ENCODE measurements around the gene AKAP13. TPM values are rescaled to one million over a fixed set of nuclear protein-coding genes. Genes with fewer than 3 reads are reported as not detected.

The AKAP13 gene
- total RNA-seq, 1 experiment from 2014 or later: 47.3 TPM

DNA sequence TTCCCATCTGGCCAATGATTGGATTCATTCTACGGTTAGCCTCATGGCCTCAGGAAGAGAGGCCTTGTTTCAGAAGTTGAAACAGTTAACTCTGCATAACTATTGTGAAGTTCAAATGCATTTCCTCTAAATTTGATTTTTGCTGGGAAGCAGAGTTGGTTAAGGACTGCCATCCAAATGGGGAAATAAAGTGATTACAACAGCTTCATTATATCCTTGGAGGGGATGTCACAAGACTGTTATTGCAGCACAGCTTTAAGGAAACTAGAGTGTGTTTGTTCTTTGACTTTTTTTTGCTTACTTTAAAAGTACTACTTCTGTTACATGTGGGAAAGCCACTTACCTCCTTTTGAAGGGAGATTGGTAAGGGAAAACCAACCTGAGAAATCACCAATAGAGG is 164.8 kb downstream of the AKAP13 start:
- H3K79me2 ChIP-seq (ENCODE audit: insufficient read depth, low read length): no peaks in the 10 kb centered on the region
- WGBS (ENCODE audit: extremely low coverage, insufficient read length, low lambda C conversion rate): no CpG with 5 or more reads among the region's 1 CpG
- H2BK120ac ChIP-seq (ENCODE audit: low read depth, low read length, poor library complexity, severe bottlenecking): no peak overlapping the region
- no peaks in the 10 kb centered on the region for H3K79me1 ChIP-seq (ENCODE audit: insufficient read depth, low read depth, low read length, poor library complexity, severe bottlenecking)
- H3K9ac ChIP-seq (ENCODE audit: extremely low read depth, insufficient read length, low read length): no peak overlapping the region
- H4K20me1 ChIP-seq (ENCODE audit: control insufficient read depth, insufficient read depth, insufficient read length): peaks cover 2% of the 10 kb centered on the region
- DNase-seq: no peak
- no peak overlapping the region for H2BK20ac ChIP-seq (ENCODE audit: low read depth, low read length, poor library complexity, severe bottlenecking)
- no peak overlapping the region for H3K27ac ChIP-seq (ENCODE audit: insufficient read length, low read depth, low read length)
- no peak overlapping the region for H2BK5ac ChIP-seq (ENCODE audit: insufficient read length, low read length)
- H3K4me1 ChIP-seq (ENCODE audit: insufficient read depth, low read length): no peaks in the 10 kb centered on the region; the same call in 1 of the 2 replicates
- no peak overlapping the region for H2BK12ac ChIP-seq (ENCODE audit: insufficient read length, low read depth, low read length)
- Mint-ChIP-seq H3K27me3 (ENCODE audit: low read depth) (no peaks in the 10 kb centered on the region), H3K9me3 (no peaks in the 10 kb centered on the region), H3K4me1 (peaks cover 7 to 16% of the 10 kb centered on the region in 2 experiments), H3K27ac (no peak overlapping the region; a peak in 1 of 7 replicates), H3K4me3 (no peak overlapping the region), H3K36me3 (ENCODE audit: insufficient read depth in 1 of 3, low read depth in 3 of 3) (peaks cover 0 to 14% (median 4%) of the 10 kb centered on the region in 3 experiments; a peak in 5 of 7 replicates)
- no peak overlapping the region for H2BK15ac ChIP-seq (ENCODE audit: low read depth, low read length)
- no peak overlapping the region for H2AK5ac ChIP-seq (ENCODE audit: insufficient read length, low read length)
- H3K4ac ChIP-seq (ENCODE audit: low read depth, low read length): no peak overlapping the region
- H4K91ac ChIP-seq (ENCODE audit: insufficient read length, low read depth, low read length): no peak overlapping the region
- H3K9me3 ChIP-seq (ENCODE audit: control insufficient read depth, low read depth, low read length): no peaks in the 10 kb centered on the region
- H3K23me2 ChIP-seq (ENCODE audit: insufficient read length, low read depth, low read length, poor library complexity, severe bottlenecking): no peaks in the 10 kb centered on the region
- no peak overlapping the region for H4K5ac ChIP-seq (ENCODE audit: insufficient read length, low read depth, low read length)
- H3K56ac ChIP-seq (ENCODE audit: insufficient read length, low read depth, low read length): no peak overlapping the region
- H3K14ac ChIP-seq (ENCODE audit: insufficient read depth, low read length): no peak overlapping the region
- no peak overlapping the region for H3T11ph ChIP-seq (ENCODE audit: low read length)
- H3K23ac ChIP-seq (ENCODE audit: insufficient read length, low read depth, low read length): no peak overlapping the region
- no peak overlapping the region for H3K18ac ChIP-seq (ENCODE audit: insufficient read length, low read depth, low read length)
- TF ChIP-seq, protein P1, sequence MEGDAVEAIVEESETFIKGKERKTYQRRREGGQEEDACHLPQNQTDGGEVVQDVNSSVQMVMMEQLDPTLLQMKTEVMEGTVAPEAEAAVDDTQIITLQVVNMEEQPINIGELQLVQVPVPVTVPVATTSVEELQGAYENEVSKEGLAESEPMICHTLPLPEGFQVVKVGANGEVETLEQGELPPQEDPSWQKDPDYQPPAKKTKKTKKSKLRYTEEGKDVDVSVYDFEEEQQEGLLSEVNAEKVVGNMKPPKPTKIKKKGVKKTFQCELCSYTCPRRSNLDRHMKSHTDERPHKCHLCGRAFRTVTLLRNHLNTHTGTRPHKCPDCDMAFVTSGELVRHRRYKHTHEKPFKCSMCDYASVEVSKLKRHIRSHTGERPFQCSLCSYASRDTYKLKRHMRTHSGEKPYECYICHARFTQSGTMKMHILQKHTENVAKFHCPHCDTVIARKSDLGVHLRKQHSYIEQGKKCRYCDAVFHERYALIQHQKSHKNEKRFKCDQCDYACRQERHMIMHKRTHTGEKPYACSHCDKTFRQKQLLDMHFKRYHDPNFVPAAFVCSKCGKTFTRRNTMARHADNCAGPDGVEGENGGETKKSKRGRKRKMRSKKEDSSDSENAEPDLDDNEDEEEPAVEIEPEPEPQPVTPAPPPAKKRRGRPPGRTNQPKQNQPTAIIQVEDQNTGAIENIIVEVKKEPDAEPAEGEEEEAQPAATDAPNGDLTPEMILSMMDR (conservative IDR thresholded peaks at IDR 0.05): no peak
- no peaks in the 10 kb centered on the region for H3K27me3 ChIP-seq (ENCODE audit: insufficient read depth, low read length)
- no peak overlapping the region for H2AFZ ChIP-seq (ENCODE audit: low read length)
- H3K4me2 ChIP-seq (ENCODE audit: insufficient read depth, insufficient read length, low read length): no peak overlapping the region
- no peak overlapping the region for H4K8ac ChIP-seq (replicated peaks; ENCODE audit: insufficient read length, low read depth, low read length)
